SK-N-SH treated with all-trans-retinoic acid at 6 μM for 48 hours (cell line): Measurements from ENCODE around the gene CD2.

ENCODE experiments used
- CREB5 ChIP-seq: fragments of 250-450 bp; sonication (Bioruptor Pico); IDR thresholded peaks from 2 replicates; pipeline ENCODE4 v1.5.1; 2020; ENCODE audit warnings: low read depth, mild to moderate bottlenecking, moderate library complexity
- CSDC2 ChIP-seq: fragments of 250-450 bp; sonication (Bioruptor Pico); IDR thresholded peaks from 2 replicates; pipeline ENCODE4 v1.5.0; 2020; ENCODE audit warnings: mild to moderate bottlenecking, moderate library complexity
- PATZ1 ChIP-seq: fragments of 250-450 bp; sonication (Bioruptor Pico); IDR thresholded peaks from 2 replicates; pipeline ENCODE4 v1.8.0; 2020; ENCODE audit warnings: mild to moderate bottlenecking, moderate library complexity, borderline replicate concordance
- TSHZ2 ChIP-seq: fragments of 250-450 bp; sonication (Bioruptor Pico); IDR thresholded peaks from 2 replicates; pipeline ENCODE4 v1.5.0; 2020; ENCODE audit warnings: mild to moderate bottlenecking, moderate library complexity
- ZC3H10 ChIP-seq: fragments of 250-450 bp; sonication (Bioruptor Pico); IDR thresholded peaks from 2 replicates; pipeline ENCODE4 v1.5.1; 2021; ENCODE audit warnings: mild to moderate bottlenecking, moderate library complexity
- ZFP30 ChIP-seq: fragments of 450-650 bp; formaldehyde crosslinking; IDR thresholded peaks from 2 replicates; pipeline ENCODE4 v1.5.0; 2022; ENCODE audit warnings: mild to moderate bottlenecking, moderate library complexity
- ZNF565 ChIP-seq: fragments of 450-650 bp; formaldehyde crosslinking; conservative IDR thresholded peaks from 2 replicates; pipeline ENCODE4 v1.5.0; 2020; ENCODE audit warnings: low read depth, mild to moderate bottlenecking, moderate library complexity
- ZNF8 ChIP-seq: fragments of 450-650 bp; formaldehyde crosslinking; IDR thresholded peaks from 2 replicates; pipeline ENCODE4 v1.5.0; 2020; ENCODE audit warnings: mild to moderate bottlenecking, moderate library complexity

GRCh38 chr1:116712510-116712909 is 41.7 kb upstream of the CD2 start:
- no peak for TF ChIP-seq ZNF8 (CRISPR knock-in tag)
- no peak for TF ChIP-seq ZC3H10 (CRISPR knock-in tag)
- TF ChIP-seq ZFP30 (CRISPR knock-in tag) = no peak
- no peak for TF ChIP-seq PATZ1 (CRISPR knock-in tag)
- no peak for TF ChIP-seq TSHZ2 (CRISPR knock-in tag)
- no peak for TF ChIP-seq CSDC2 (CRISPR knock-in tag)
- TF ChIP-seq ZNF565 (CRISPR knock-in tag) = no peak
- TF ChIP-seq CREB5 = no peak
